DMS53 treated with DMSO at 0.1 percent for 48 hours (cell line): ENCODE measurements around the gene SLC25A38.

ENCODE experiments used
- DNase-seq: peaks from one replicate; lab custom pipeline; 2025; ENCODE audit not compliant: unreplicated experiment; lab: John Stamatoyannopoulos, UW

Gene SLC25A38

GRCh38 chr3:39428745-39429201, 45.6 kb downstream of the SLC25A38 start:
- no peak for DNase-seq

- no peak for DNase-seq
Observed at GRCh38 chr3:39429466-39429865, 46.3 kb downstream of the SLC25A38 start.

- DNase-seq, result no peak
Observed at GRCh38 chr3:39432342-39432741, 49.2 kb downstream of the SLC25A38 start.

- DNase-seq, result no peak
Observed at GRCh38 chr3:39433642-39434041, 50.5 kb downstream of the SLC25A38 start.

GRCh38 chr3:39434574-39434973, 51.4 kb downstream of the SLC25A38 start:
- DNase-seq, result no peak

- no peak for DNase-seq
Observed at GRCh38 chr3:39435006-39435748, 52.0 kb downstream of the SLC25A38 start.

- DNase-seq, result no peak
Observed at GRCh38 chr3:39438880-39439279, 55.7 kb downstream of the SLC25A38 start.

GRCh38 chr3:39440316-39440715, 57.1 kb downstream of the SLC25A38 start:
- no peak for DNase-seq

GRCh38 chr3:39443530-39443929, 60.4 kb downstream of the SLC25A38 start:
- no peak for DNase-seq

- DNase-seq, result no peak
Observed at GRCh38 chr3:39445927-39446326, 62.8 kb downstream of the SLC25A38 start.

GRCh38 chr3:39446444-39446843, 63.3 kb downstream of the SLC25A38 start:
- DNase-seq, result no peak
